Naive B cell (primary cell): ENCODE measurements around the gene AKAP13. TPM values are rescaled to one million over a fixed set of nuclear protein-coding genes. Genes with fewer than 3 reads are reported as not detected.

Experiments used
- ATAC-seq, 2 donors: fragments of 150-1000 bp; cut with Tn5 transposase; 2 replicates each; pipeline ENCODE4 v1.10.0; 2021; ENCODE audit warnings: low read depth in 2 of 2, mild to moderate bottlenecking in 2 of 2, moderate library complexity in 2 of 2
- DNase-seq: peaks from one replicate; pipeline ENCODE4 v3.0.0; 2022
- H3K27ac Mint-ChIP-seq, 6 donors: one replicate each; pipeline ENCODE4 v1.8.0; 2020 to 2022; ENCODE audit warnings: mild to moderate bottlenecking in 6 of 6, mixed read lengths in 6 of 6, moderate library complexity in 5 of 6, inconsistent platforms in 2 of 6
- H3K27me3 Mint-ChIP-seq, 3 donors: one replicate each; pipeline ENCODE4 v1.8.0; 2021 to 2022; ENCODE audit warnings: mixed read lengths in 3 of 3, mild to moderate bottlenecking in 1 of 3
- H3K36me3 Mint-ChIP-seq, 2 donors: one replicate each; pipeline ENCODE4 v1.8.0; 2020 to 2022; ENCODE audit warnings: mixed read lengths in 2 of 2, inconsistent platforms in 1 of 2, mild to moderate bottlenecking in 1 of 2
- H3K4me1 Mint-ChIP-seq, 3 donors: one replicate each; pipeline ENCODE4 v1.8.0; 2020 to 2022; ENCODE audit warnings: mixed read lengths in 3 of 3, inconsistent platforms in 1 of 3, mild to moderate bottlenecking in 1 of 3, moderate library complexity in 1 of 3
- H3K4me3 Mint-ChIP-seq, 8 donors: one replicate each; pipeline ENCODE4 v1.8.0; 2020 to 2022; ENCODE audit warnings: mild to moderate bottlenecking in 8 of 8, mixed read lengths in 8 of 8, moderate library complexity in 8 of 8, inconsistent platforms in 2 of 8
- H3K9me3 Mint-ChIP-seq, 7 donors: one replicate each; pipeline ENCODE4 v1.8.0; 2020 to 2022; ENCODE audit warnings: mixed read lengths in 7 of 7, mild to moderate bottlenecking in 5 of 7, inconsistent platforms in 2 of 7, moderate library complexity in 1 of 7
- polyA plus RNA-seq, 6 donors: library from polyadenylated mRNA; unstranded; fragments of 300-500 nt; fragmentation: Illumina TruSeq; gene quantifications; one replicate each; pipeline ENCODE4 v1.2.3, GENCODE V29; 2021; ENCODE audit warnings: low read depth in 6 of 6

AKAP13 gene
- polyA plus RNA-seq, 6 donors from 2014 or later, result 63.4 to 185 (median 122) TPM

GRCh38 chr15:85632014-85632413, 251.6 kb downstream of the AKAP13 start:
- peak overlapping the region in 1 of 8 donors; percentile 47 for H3K4me3 Mint-ChIP-seq
- peak overlapping the region in 1 of 6 donors; percentile 29 for H3K27ac Mint-ChIP-seq
- ATAC-seq, result no peak
- peaks cover 19 to 40% (median 33%) of the 10 kb centered on the region in 3 donors for H3K4me1 Mint-ChIP-seq
- H3K36me3 Mint-ChIP-seq, result peaks cover 0 to 15% of the 10 kb centered on the region in 2 donors
- no peaks in the 10 kb centered on the region for H3K27me3 Mint-ChIP-seq
- no peaks in the 10 kb centered on the region for H3K9me3 Mint-ChIP-seq
- no peak for DNase-seq

DNA sequence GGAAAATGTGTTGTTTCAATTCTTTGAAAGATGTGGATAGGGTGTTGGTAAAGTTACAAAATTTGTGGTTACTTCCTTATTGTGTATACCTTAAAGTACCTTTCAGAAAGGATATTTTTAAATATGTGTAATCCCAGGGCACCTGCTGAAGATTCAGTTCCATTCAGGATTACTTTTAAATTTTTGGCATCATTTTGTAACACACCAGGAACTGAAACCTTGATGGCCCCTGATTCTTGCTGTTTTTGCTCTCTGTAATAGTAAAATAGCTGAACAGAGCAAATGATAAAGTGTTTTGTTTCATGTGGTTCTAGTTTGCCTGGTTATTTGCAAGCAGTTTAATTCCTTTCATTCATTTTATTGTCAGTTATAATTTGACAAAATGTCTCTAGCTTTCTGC, 253.5 kb downstream of the AKAP13 start:
- Mint-ChIP-seq H3K4me3 (no peak overlapping the region), H3K27ac (peak overlapping the region in 3 of 6 donors; percentile 11 to 50 (median 27)), H3K27me3 (no peaks in the 10 kb centered on the region), H3K9me3 (no peaks in the 10 kb centered on the region), H3K4me1 (peaks cover 20 to 41% (median 36%) of the 10 kb centered on the region in 3 donors), H3K36me3 (peaks cover 0 to 8% of the 10 kb centered on the region in 2 donors)
- ATAC-seq (no peak), DNase-seq (no peak)

DNA sequence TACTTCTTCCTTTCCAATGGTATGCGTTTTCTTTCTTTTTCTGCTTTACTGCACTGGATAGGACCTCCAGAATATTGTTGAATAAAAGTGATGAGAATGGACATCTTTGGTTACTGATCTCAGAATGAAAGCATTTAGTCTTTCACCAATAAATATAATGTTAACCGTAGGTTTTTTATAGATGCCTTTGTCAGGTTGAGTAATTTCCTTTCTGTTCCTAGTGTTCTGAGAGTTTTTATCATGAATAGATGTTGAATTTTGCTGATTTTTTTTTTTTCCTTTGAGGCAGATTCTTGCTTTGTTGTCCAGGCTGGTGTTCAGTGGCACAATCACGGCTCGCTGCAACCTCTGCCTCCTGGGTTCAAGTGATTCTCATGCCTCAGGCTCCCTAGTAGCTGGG, 255.9 kb downstream of the AKAP13 start:
- no peak for ATAC-seq
- Mint-ChIP-seq H3K9me3 (no peaks in the 10 kb centered on the region), H3K27me3 (no peaks in the 10 kb centered on the region), H3K27ac (peak overlapping the region in 2 of 6 donors; percentile 27 to 80), H3K36me3 (peaks cover 0 to 4% of the 10 kb centered on the region in 2 donors), H3K4me1 (peaks cover 9 to 27% (median 25%) of the 10 kb centered on the region in 3 donors), H3K4me3 (no peak overlapping the region)
- DNase-seq, result no peak

GRCh38 chr15:85639752-85640381, 259.5 kb downstream of the AKAP13 start:
- Mint-ChIP-seq H3K4me3 (no peak overlapping the region), H3K27ac (peak overlapping the region in 2 of 6 donors; percentile 52 to 89), H3K9me3 (no peaks in the 10 kb centered on the region), H3K27me3 (no peaks in the 10 kb centered on the region), H3K4me1 (peaks cover 9 to 22% (median 13%) of the 10 kb centered on the region in 3 donors), H3K36me3 (peaks cover 0 to 4% of the 10 kb centered on the region in 2 donors)
- ATAC-seq (no peak), DNase-seq (no peak)

DNA sequence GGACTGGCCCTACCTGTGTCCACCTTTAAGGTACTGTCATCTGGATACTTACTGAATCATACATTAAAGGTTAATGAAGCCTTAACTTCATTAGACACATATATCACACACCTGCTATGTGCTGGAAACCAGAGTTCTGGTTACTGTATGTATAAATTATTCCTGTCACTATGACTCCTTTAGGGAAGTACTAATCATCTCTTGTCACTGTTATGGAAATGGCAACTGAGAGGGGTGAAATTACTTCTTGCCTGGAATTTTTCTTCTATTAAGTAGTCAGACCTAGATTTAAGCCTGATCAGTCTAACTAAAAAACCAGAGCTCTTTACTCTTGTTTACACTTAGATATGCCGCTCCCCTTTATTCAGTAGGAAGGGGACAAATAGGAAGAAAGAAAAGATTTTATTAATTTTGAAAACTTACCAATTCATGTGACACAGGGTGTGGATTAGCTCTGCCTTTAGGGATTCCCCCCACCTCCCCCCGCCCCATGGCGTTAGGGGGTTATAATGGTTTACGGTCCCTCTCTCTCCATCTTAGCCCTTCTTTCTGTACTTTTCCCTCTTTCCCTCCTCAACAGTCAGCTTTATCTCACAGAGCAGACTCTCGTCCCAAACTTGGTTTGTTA, 261.8 kb downstream of the AKAP13 start:
- peaks cover 8 to 17% of the 10 kb centered on the region in 2 donors for H3K36me3 Mint-ChIP-seq
- ATAC-seq (no peak), DNase-seq (no peak)
- H3K27ac Mint-ChIP-seq, result peak overlapping the region in 2 of 6 donors; percentile 13 to 41
- H3K9me3 Mint-ChIP-seq, result no peaks in the 10 kb centered on the region
- peaks cover 4 to 16% (median 11%) of the 10 kb centered on the region in 3 donors for H3K4me1 Mint-ChIP-seq
- H3K27me3 Mint-ChIP-seq, result no peaks in the 10 kb centered on the region
- H3K4me3 Mint-ChIP-seq, result no peak overlapping the region

- no peaks in the 10 kb centered on the region for H3K27me3 Mint-ChIP-seq
Observed at GRCh38 chr15:85642693-85643066, 262.3 kb downstream of the AKAP13 start.

GRCh38 chr15:85646538-85647091, 266.2 kb downstream of the AKAP13 start:
- H3K4me3 Mint-ChIP-seq, result no peak overlapping the region
- H3K36me3 Mint-ChIP-seq, result peaks cover 9 to 17% of the 10 kb centered on the region in 2 donors

More at GRCh38 chr15:85642693-85643066, 262.3 kb downstream of the AKAP13 start:
- DNase-seq (no peak), ATAC-seq (no peak)
- H3K4me1 Mint-ChIP-seq, result peaks cover 4 to 11% (median 6%) of the 10 kb centered on the region in 3 donors
- H3K27ac Mint-ChIP-seq, result peak overlapping the region in 2 of 6 donors; percentile 41 to 74
- H3K36me3 Mint-ChIP-seq, result peaks cover 9 to 17% of the 10 kb centered on the region in 2 donors
- H3K9me3 Mint-ChIP-seq, result no peaks in the 10 kb centered on the region
- H3K4me3 Mint-ChIP-seq, result no peak overlapping the region

DNA sequence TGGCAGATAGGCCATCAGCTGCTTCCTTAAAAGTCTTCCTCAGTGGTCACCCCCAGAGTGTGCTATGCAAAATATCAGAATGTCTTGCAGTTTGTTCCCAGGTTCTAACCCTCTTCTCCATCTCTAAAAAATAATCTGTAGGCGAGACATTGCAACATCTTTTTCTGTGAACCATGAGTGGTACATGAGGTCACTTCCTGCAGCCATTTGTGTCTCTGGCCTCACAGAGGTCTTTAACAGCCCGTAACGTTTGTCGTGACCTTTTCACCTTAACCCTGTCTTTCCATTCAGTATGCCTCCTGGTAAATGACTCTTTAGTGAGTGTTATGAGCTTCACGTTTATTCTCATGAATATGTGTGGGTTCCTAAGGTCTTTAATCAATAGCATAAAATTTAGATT, 269.0 kb downstream of the AKAP13 start:
- Mint-ChIP-seq H3K36me3 (peaks cover 17 to 21% of the 10 kb centered on the region in 2 donors), H3K27ac (peak overlapping the region in 1 of 6 donors; percentile 15), H3K4me1 (peaks cover 2 to 15% (median 5%) of the 10 kb centered on the region in 3 donors), H3K27me3 (no peaks in the 10 kb centered on the region), H3K9me3 (no peaks in the 10 kb centered on the region), H3K4me3 (no peak overlapping the region)
- ATAC-seq, result no peak
- no peak for DNase-seq

More at GRCh38 chr15:85646538-85647091, 266.2 kb downstream of the AKAP13 start:
- H3K4me1 Mint-ChIP-seq, result peaks cover 0 to 15% (median 5%) of the 10 kb centered on the region in 3 donors
- no peaks in the 10 kb centered on the region for H3K27me3 Mint-ChIP-seq
- ATAC-seq, result no peak
- H3K9me3 Mint-ChIP-seq, result no peaks in the 10 kb centered on the region
- no peak for DNase-seq
- H3K27ac Mint-ChIP-seq, result peak overlapping the region in 2 of 6 donors; percentile 11 to 50

GRCh38 chr15:85651548-85651947, 271.1 kb downstream of the AKAP13 start:
- DNase-seq (no peak), ATAC-seq (no peak)
- no peaks in the 10 kb centered on the region for H3K27me3 Mint-ChIP-seq
- peaks cover 0 to 8% (median 7%) of the 10 kb centered on the region in 3 donors for H3K4me1 Mint-ChIP-seq
- no peak overlapping the region for H3K4me3 Mint-ChIP-seq
- peaks cover 16 to 23% of the 10 kb centered on the region in 2 donors for H3K36me3 Mint-ChIP-seq
- no peaks in the 10 kb centered on the region for H3K9me3 Mint-ChIP-seq
- peak overlapping the region in 3 of 6 donors; percentile 5 to 36 (median 30) for H3K27ac Mint-ChIP-seq

- Mint-ChIP-seq H3K27me3 (no peaks in the 10 kb centered on the region), H3K27ac (peak overlapping the region in 1 of 6 donors; percentile 95), H3K4me1 (peaks cover 0 to 7% (median 4%) of the 10 kb centered on the region in 3 donors), H3K9me3 (no peaks in the 10 kb centered on the region), H3K4me3 (no peak overlapping the region), H3K36me3 (peaks cover 12 to 16% of the 10 kb centered on the region in 2 donors)
- no peak for ATAC-seq
- no peak for DNase-seq
Observed at GRCh38 chr15:85652457-85652856, 272.1 kb downstream of the AKAP13 start.

- peaks cover 8 to 34% of the 10 kb centered on the region in 2 donors for H3K36me3 Mint-ChIP-seq
- no peaks in the 10 kb centered on the region for H3K27me3 Mint-ChIP-seq
- DNase-seq (no peak), ATAC-seq (no peak)
- H3K4me1 Mint-ChIP-seq, result peaks cover 0 to 7% (median 0%) of the 10 kb centered on the region in 3 donors
- H3K27ac Mint-ChIP-seq, result no peak overlapping the region
- H3K9me3 Mint-ChIP-seq, result no peaks in the 10 kb centered on the region
- H3K4me3 Mint-ChIP-seq, result no peak overlapping the region
Observed at GRCh38 chr15:85657132-85657531, 276.7 kb downstream of the AKAP13 start.

DNA sequence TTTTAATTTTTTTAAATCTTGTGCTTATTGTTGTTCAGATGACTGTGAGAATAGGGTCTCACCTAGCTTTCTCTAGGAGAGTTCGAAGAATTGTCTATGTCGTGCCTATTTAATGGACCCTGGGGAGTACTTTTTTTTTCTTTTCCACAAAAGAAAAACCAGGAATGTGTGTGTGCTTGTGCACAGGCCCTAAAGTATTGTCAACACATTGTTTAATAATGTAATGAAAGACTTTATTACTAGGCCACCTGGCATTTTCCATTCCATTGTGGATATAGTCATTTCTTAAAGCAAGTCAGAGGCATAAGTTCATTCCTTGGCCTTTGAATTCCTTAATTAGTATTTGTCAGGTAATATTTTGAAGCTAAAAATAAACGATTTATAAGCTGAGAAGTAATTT, 278.4 kb downstream of the AKAP13 start:
- no peak overlapping the region for H3K4me3 Mint-ChIP-seq
- H3K9me3 Mint-ChIP-seq, result no peaks in the 10 kb centered on the region
- H3K27ac Mint-ChIP-seq, result no peak overlapping the region
- H3K36me3 Mint-ChIP-seq, result peaks cover 15 to 36% of the 10 kb centered on the region in 2 donors
- ATAC-seq (no peak), DNase-seq (no peak)
- peaks cover 0 to 5% (median 0%) of the 10 kb centered on the region in 3 donors for H3K4me1 Mint-ChIP-seq
- H3K27me3 Mint-ChIP-seq, result no peaks in the 10 kb centered on the region

- Mint-ChIP-seq H3K36me3 (peaks cover 24 to 44% of the 10 kb centered on the region in 2 donors), H3K27me3 (no peaks in the 10 kb centered on the region), H3K4me3 (no peak overlapping the region), H3K27ac (peak overlapping the region in 3 of 6 donors; percentile 5 to 24 (median 22)), H3K4me1 (peaks cover 4 to 5% (median 4%) of the 10 kb centered on the region in 3 donors), H3K9me3 (peaks cover 0 to 4% (median 0%) of the 10 kb centered on the region in 7 donors)
- ATAC-seq (no peak), DNase-seq (no peak)
Observed at GRCh38 chr15:85661859-85662258, 281.5 kb downstream of the AKAP13 start.
